GM23338 (cell line): ENCODE results near the gene IRF2. TPM values are rescaled to one million over a fixed set of nuclear protein-coding genes. Genes with fewer than 3 reads are reported as not detected.

Source experiments
- ATAC-seq: fragments of 200-7000 bp; cut with Tn5 transposase; 3 replicates; pipeline ENCODE4 v1.9.1; 2020
- DNase-seq: peaks from one replicate; pipeline ENCODE4 v3.0.0-alpha.2; 2015; ENCODE audit warnings: low spot score
- H2AFZ ChIP-seq: fragments of 200-600 bp; sonication (generic); 2 replicates; pipeline ENCODE4 v1.8.0; 2016; ENCODE audit warnings: antibody characterized with exemption, mild to moderate bottlenecking, moderate library complexity
- H3F3A ChIP-seq: fragments of 200-600 bp; sonication (generic); replicated peaks from 2 replicates; pipeline ENCODE4 v1.8.0; 2017; ENCODE audit warnings: antibody characterized with exemption, mixed run types, low read depth
- H3K27ac ChIP-seq: fragments of 200-600 bp; sonication (generic); 2 replicates; pipeline ENCODE4 v1.6.1; 2016; ENCODE audit warnings: low read depth
- H3K27me3 ChIP-seq: fragments of 200-600 bp; sonication (generic); 2 replicates; pipeline ENCODE4 v1.8.0; 2016; ENCODE audit warnings: mild to moderate bottlenecking, mixed run types, moderate library complexity; ENCODE audit not compliant: insufficient read depth
- H3K36me3 ChIP-seq: fragments of 200-600 bp; sonication (generic); 2 replicates; pipeline ENCODE4 v1.8.0; 2016; ENCODE audit warnings: mild to moderate bottlenecking; ENCODE audit not compliant: insufficient read depth
- H3K4me1 ChIP-seq: fragments of 200-600 bp; sonication (generic); 2 replicates; pipeline ENCODE4 v1.8.0; 2016; ENCODE audit warnings: mild to moderate bottlenecking, moderate library complexity; ENCODE audit not compliant: insufficient read depth
- H3K4me2 ChIP-seq: fragments of 200-600 bp; sonication (generic); 2 replicates; pipeline ENCODE4 v1.7.1; 2017; ENCODE audit warnings: mixed run types
- H3K4me3 ChIP-seq: fragments of 200-600 bp; sonication (generic); 2 replicates; pipeline ENCODE4 v1.6.1; 2016; ENCODE audit warnings: mixed run types
- H3K79me2 ChIP-seq: fragments of 200-600 bp; sonication (generic); replicated peaks from 2 replicates; pipeline ENCODE4 v1.8.0; 2017; ENCODE audit warnings: mild to moderate bottlenecking; ENCODE audit not compliant: insufficient read depth
- H3K9me2 ChIP-seq: fragments of 200-600 bp; sonication (generic); 2 replicates; pipeline ENCODE4 v1.8.0; 2017; ENCODE audit not compliant: insufficient read depth
- H4K20me1 ChIP-seq: fragments of 200-600 bp; sonication (generic); replicated peaks from 2 replicates; pipeline ENCODE4 v1.8.0; 2017; ENCODE audit warnings: mild to moderate bottlenecking; ENCODE audit not compliant: insufficient read depth
- H3K27ac Mint-ChIP-seq: 2 replicates; pipeline ENCODE4 v1.8.0; 2020; ENCODE audit warnings: inconsistent platforms, mild to moderate bottlenecking, moderate library complexity, mixed read lengths
- H3K27me3 Mint-ChIP-seq: 3 replicates; pipeline ENCODE4 v1.8.0; 2022; ENCODE audit warnings: low read depth, mild to moderate bottlenecking, moderate library complexity, mixed read lengths, inconsistent platforms; ENCODE audit not compliant: insufficient read depth, poor library complexity
- H3K36me3 Mint-ChIP-seq: 3 replicates; pipeline ENCODE4 v1.8.0; 2021; ENCODE audit warnings: low read depth, mild to moderate bottlenecking, inconsistent platforms, moderate library complexity, mixed read lengths
- H3K4me1 Mint-ChIP-seq: 3 replicates; pipeline ENCODE4 v1.8.0; 2020; ENCODE audit warnings: mild to moderate bottlenecking, inconsistent platforms, mixed read lengths
- H3K4me3 Mint-ChIP-seq: 3 replicates; pipeline ENCODE4 v1.8.0; 2021; ENCODE audit warnings: moderate library complexity, mild to moderate bottlenecking, inconsistent platforms, mixed read lengths
- H3K9me3 Mint-ChIP-seq: 3 replicates; pipeline ENCODE4 v1.8.0; 2020; ENCODE audit warnings: moderate library complexity, mild to moderate bottlenecking, inconsistent platforms, mixed read lengths
- CREB1 ChIP-seq: fragments of 250-450 bp; sonication (Bioruptor Pico); IDR thresholded peaks from 2 replicates; pipeline ENCODE4 v1.5.0; 2020; ENCODE audit warnings: low read depth, mild to moderate bottlenecking, moderate library complexity
- EZH2 ChIP-seq: fragments of 200-600 bp; sonication (generic); IDR thresholded peaks from one replicate; pipeline ENCODE4 v1.8.0; 2017; ENCODE audit warnings: antibody characterized with exemption, mild to moderate bottlenecking, low read depth; ENCODE audit not compliant: unreplicated experiment
- EZH2phosphoT487 ChIP-seq: fragments of 200-600 bp; sonication (generic); IDR thresholded peaks from one replicate; pipeline ENCODE4 v1.8.1; 2018; ENCODE audit warnings: antibody characterized with exemption; ENCODE audit not compliant: unreplicated experiment
- JUNB ChIP-seq: IDR thresholded peaks from one replicate; pipeline ENCODE4 v1.6.1; 2016; ENCODE audit warnings: antibody characterized with exemption; ENCODE audit not compliant: unreplicated experiment
- NANOG ChIP-seq: IDR thresholded peaks from 2 replicates; pipeline ENCODE4 v1.6.1; 2016; ENCODE audit warnings: antibody characterized with exemption, borderline replicate concordance
- POLR2AphosphoS5 ChIP-seq: IDR thresholded peaks from 2 replicates; pipeline ENCODE4 v1.6.1; 2016; ENCODE audit warnings: antibody characterized with exemption, low read depth
- STAT1 ChIP-seq: IDR thresholded peaks from one replicate; pipeline ENCODE4 v1.6.1; 2016; ENCODE audit warnings: antibody characterized with exemption; ENCODE audit not compliant: unreplicated experiment
- ZNF114 ChIP-seq: fragments of 250-450 bp; sonication (Bioruptor Pico); IDR thresholded peaks from 2 replicates; pipeline ENCODE4 v1.5.0; 2020; ENCODE audit warnings: mild to moderate bottlenecking, moderate library complexity
- ZNF331 ChIP-seq: fragments of 250-450 bp; sonication (Bioruptor Pico); IDR thresholded peaks from 2 replicates; pipeline ENCODE4 v1.5.0; 2020; ENCODE audit warnings: low read depth, mild to moderate bottlenecking, moderate library complexity
- polyA plus RNA-seq: library from polyadenylated mRNA; unstranded; fragments of >200 nt; fragmentation: Nextera tagmentation; extraction: Ambion mirVana; gene quantifications from 2 replicates; pipeline ENCODE4 v1.2.1, GENCODE V29; 2016
- total RNA-seq: library from RNA; depleted of rRNA; stranded (reverse); fragments of >200 nt; shearing (Covaris generic); gene quantifications from 2 replicates; pipeline ENCODE4 v1.2.3, GENCODE V29; 2014
- TF ChIP-seq, protein P1 (sequence below): IDR thresholded peaks from 2 replicates; pipeline ENCODE4 v1.6.1; 2016; ENCODE audit warnings: antibody characterized with exemption
- TF ChIP-seq, protein P2 (sequence below): IDR thresholded peaks from one replicate; pipeline ENCODE4 v1.6.1; 2018; ENCODE audit warnings: antibody characterized with exemption; ENCODE audit not compliant: unreplicated experiment
- TF ChIP-seq, protein P3 (sequence below): fragments of 250-450 bp; sonication (Bioruptor Pico); IDR thresholded peaks from 2 replicates; pipeline ENCODE4 v1.5.0; 2020; ENCODE audit warnings: mild to moderate bottlenecking, moderate library complexity
- TF ChIP-seq, protein P4 (sequence below), 2 experiments: fragments of 200-600 bp in 1 of 2; sonication (generic) in 1 of 2; conservative IDR thresholded peaks; 2 replicates each; pipeline versions ENCODE4 v1.5.1 to v1.6.1; 2016 to 2017; ENCODE audit warnings: antibody characterized with exemption in 2 of 2, low read depth in 2 of 2, mild to moderate bottlenecking in 2 of 2, moderate library complexity in 1 of 2

The IRF2 gene
- total and polyA plus RNA-seq, 2 experiments from 2014 or later = 14.7 to 15.0 TPM

DNA sequence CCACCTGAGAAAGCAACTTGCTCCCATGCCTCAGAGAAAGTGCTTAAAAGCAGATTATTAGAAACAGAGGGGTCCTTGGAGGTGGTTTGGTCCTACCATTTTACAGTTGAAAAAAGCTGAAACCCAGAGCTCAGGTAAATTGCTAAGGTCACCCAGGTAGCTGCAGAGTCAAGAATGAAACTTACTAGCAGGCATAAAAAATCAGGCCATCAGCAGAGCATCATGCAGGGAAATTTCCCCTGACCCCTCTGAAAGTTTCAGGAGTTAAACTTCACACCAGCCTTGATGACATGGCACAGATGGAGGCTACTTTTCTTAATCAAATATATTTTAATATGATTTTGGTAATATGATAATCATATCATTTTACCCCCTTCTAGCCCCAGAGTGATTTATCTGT is 70.3 kb downstream of the IRF2 start:
- Histone ChIP-seq H2AFZ (no peak overlapping the region), H3K79me2 (no peaks in the 10 kb centered on the region), H3K4me3 (no peak overlapping the region), H3K9me2 (no peaks in the 10 kb centered on the region), H3K36me3 (peaks cover 14% of the 10 kb centered on the region; the same call in 1 of the 2 replicates), H3K27ac (no peak overlapping the region), H3K27me3 (no peaks in the 10 kb centered on the region), H3F3A (no peaks in the 10 kb centered on the region), H4K20me1 (no peaks in the 10 kb centered on the region), H3K4me2 (no peak overlapping the region), H3K4me1 (peaks cover 34% of the 10 kb centered on the region)
- DNase-seq (no peak), ATAC-seq (no peak)
- no peak overlapping the region for H3K4me3 Mint-ChIP-seq
- H3K27ac Mint-ChIP-seq = no peak overlapping the region
- peaks cover 58% of the 10 kb centered on the region for H3K4me1 Mint-ChIP-seq
- H3K27me3 Mint-ChIP-seq = peaks cover 12% of the 10 kb centered on the region
- H3K36me3 Mint-ChIP-seq = peaks cover 37% of the 10 kb centered on the region
- H3K9me3 Mint-ChIP-seq = no peaks in the 10 kb centered on the region
- TF ChIP-seq EZH2phosphoT487 (no peak), NANOG (no peak), EZH2 (no peak), STAT1 (no peak), POLR2AphosphoS5 (no peak), ZNF114 (CRISPR knock-in tag) (no peak), ZNF331 (CRISPR knock-in tag) (no peak), CREB1 (CRISPR knock-in tag) (no peak), JUNB (no peak)
- TF ChIP-seq, protein P1, sequence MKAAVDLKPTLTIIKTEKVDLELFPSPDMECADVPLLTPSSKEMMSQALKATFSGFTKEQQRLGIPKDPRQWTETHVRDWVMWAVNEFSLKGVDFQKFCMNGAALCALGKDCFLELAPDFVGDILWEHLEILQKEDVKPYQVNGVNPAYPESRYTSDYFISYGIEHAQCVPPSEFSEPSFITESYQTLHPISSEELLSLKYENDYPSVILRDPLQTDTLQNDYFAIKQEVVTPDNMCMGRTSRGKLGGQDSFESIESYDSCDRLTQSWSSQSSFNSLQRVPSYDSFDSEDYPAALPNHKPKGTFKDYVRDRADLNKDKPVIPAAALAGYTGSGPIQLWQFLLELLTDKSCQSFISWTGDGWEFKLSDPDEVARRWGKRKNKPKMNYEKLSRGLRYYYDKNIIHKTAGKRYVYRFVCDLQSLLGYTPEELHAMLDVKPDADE = no peak
- TF ChIP-seq, protein P2, sequence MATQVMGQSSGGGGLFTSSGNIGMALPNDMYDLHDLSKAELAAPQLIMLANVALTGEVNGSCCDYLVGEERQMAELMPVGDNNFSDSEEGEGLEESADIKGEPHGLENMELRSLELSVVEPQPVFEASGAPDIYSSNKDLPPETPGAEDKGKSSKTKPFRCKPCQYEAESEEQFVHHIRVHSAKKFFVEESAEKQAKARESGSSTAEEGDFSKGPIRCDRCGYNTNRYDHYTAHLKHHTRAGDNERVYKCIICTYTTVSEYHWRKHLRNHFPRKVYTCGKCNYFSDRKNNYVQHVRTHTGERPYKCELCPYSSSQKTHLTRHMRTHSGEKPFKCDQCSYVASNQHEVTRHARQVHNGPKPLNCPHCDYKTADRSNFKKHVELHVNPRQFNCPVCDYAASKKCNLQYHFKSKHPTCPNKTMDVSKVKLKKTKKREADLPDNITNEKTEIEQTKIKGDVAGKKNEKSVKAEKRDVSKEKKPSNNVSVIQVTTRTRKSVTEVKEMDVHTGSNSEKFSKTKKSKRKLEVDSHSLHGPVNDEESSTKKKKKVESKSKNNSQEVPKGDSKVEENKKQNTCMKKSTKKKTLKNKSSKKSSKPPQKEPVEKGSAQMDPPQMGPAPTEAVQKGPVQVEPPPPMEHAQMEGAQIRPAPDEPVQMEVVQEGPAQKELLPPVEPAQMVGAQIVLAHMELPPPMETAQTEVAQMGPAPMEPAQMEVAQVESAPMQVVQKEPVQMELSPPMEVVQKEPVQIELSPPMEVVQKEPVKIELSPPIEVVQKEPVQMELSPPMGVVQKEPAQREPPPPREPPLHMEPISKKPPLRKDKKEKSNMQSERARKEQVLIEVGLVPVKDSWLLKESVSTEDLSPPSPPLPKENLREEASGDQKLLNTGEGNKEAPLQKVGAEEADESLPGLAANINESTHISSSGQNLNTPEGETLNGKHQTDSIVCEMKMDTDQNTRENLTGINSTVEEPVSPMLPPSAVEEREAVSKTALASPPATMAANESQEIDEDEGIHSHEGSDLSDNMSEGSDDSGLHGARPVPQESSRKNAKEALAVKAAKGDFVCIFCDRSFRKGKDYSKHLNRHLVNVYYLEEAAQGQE = no peak
- TF ChIP-seq, protein P3, sequence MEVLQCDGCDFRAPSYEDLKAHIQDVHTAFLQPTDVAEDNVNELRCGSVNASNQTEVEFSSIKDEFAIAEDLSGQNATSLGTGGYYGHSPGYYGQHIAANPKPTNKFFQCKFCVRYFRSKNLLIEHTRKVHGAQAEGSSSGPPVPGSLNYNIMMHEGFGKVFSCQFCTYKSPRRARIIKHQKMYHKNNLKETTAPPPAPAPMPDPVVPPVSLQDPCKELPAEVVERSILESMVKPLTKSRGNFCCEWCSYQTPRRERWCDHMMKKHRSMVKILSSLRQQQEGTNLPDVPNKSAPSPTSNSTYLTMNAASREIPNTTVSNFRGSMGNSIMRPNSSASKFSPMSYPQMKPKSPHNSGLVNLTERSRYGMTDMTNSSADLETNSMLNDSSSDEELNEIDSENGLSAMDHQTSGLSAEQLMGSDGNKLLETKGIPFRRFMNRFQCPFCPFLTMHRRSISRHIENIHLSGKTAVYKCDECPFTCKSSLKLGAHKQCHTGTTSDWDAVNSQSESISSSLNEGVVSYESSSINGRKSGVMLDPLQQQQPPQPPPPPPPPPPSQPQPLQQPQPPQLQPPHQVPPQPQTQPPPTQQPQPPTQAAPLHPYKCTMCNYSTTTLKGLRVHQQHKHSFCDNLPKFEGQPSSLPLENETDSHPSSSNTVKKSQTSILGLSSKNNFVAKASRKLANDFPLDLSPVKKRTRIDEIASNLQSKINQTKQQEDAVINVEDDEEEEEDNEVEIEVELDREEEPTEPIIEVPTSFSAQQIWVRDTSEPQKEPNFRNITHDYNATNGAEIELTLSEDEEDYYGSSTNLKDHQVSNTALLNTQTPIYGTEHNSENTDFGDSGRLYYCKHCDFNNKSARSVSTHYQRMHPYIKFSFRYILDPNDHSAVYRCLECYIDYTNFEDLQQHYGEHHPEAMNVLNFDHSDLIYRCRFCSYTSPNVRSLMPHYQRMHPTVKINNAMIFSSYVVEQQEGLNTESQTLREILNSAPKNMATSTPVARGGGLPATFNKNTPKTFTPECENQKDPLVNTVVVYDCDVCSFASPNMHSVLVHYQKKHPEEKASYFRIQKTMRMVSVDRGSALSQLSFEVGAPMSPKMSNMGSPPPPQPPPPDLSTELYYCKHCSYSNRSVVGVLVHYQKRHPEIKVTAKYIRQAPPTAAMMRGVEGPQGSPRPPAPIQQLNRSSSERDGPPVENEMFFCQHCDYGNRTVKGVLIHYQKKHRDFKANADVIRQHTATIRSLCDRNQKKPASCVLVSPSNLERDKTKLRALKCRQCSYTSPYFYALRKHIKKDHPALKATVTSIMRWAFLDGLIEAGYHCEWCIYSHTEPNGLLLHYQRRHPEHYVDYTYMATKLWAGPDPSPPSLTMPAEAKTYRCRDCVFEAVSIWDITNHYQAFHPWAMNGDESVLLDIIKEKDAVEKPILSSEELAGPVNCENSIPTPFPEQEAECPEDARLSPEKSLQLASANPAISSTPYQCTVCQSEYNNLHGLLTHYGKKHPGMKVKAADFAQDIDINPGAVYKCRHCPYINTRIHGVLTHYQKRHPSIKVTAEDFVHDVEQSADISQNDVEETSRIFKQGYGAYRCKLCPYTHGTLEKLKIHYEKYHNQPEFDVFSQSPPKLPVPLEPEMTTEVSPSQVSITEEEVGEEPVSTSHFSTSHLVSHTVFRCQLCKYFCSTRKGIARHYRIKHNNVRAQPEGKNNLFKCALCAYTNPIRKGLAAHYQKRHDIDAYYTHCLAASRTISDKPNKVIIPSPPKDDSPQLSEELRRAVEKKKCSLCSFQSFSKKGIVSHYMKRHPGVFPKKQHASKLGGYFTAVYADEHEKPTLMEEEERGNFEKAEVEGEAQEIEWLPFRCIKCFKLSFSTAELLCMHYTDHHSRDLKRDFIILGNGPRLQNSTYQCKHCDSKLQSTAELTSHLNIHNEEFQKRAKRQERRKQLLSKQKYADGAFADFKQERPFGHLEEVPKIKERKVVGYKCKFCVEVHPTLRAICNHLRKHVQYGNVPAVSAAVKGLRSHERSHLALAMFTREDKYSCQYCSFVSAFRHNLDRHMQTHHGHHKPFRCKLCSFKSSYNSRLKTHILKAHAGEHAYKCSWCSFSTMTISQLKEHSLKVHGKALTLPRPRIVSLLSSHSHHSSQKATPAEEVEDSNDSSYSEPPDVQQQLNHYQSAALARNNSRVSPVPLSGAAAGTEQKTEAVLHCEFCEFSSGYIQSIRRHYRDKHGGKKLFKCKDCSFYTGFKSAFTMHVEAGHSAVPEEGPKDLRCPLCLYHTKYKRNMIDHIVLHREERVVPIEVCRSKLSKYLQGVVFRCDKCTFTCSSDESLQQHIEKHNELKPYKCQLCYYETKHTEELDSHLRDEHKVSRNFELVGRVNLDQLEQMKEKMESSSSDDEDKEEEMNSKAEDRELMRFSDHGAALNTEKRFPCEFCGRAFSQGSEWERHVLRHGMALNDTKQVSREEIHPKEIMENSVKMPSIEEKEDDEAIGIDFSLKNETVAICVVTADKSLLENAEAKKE (CRISPR knock-in tag) = no peak
- TF ChIP-seq, protein P4, sequence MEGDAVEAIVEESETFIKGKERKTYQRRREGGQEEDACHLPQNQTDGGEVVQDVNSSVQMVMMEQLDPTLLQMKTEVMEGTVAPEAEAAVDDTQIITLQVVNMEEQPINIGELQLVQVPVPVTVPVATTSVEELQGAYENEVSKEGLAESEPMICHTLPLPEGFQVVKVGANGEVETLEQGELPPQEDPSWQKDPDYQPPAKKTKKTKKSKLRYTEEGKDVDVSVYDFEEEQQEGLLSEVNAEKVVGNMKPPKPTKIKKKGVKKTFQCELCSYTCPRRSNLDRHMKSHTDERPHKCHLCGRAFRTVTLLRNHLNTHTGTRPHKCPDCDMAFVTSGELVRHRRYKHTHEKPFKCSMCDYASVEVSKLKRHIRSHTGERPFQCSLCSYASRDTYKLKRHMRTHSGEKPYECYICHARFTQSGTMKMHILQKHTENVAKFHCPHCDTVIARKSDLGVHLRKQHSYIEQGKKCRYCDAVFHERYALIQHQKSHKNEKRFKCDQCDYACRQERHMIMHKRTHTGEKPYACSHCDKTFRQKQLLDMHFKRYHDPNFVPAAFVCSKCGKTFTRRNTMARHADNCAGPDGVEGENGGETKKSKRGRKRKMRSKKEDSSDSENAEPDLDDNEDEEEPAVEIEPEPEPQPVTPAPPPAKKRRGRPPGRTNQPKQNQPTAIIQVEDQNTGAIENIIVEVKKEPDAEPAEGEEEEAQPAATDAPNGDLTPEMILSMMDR (conservative IDR thresholded peaks at IDR 0.05; ENCODE audit: low read depth in 2 of 2) = no peak
